Head of caudate nucleus (tissue), 42 donors: ENCODE results near the gene C1orf159.

Source experiments
- DNase-seq, 42 donors: peaks; one replicate each; pipeline versions ENCODE4 v3.0.0 to v3.0.0-alpha.2; 2020 to 2021; ENCODE audit warnings: mixed read lengths in 7 of 42
- intact Hi-C: fragments of 100-400 bp; cut with DNase I; formaldehyde crosslinking; loops from one replicate; pipeline ENCODE4 v1.15.0; 2022

C1orf159 gene

DNA sequence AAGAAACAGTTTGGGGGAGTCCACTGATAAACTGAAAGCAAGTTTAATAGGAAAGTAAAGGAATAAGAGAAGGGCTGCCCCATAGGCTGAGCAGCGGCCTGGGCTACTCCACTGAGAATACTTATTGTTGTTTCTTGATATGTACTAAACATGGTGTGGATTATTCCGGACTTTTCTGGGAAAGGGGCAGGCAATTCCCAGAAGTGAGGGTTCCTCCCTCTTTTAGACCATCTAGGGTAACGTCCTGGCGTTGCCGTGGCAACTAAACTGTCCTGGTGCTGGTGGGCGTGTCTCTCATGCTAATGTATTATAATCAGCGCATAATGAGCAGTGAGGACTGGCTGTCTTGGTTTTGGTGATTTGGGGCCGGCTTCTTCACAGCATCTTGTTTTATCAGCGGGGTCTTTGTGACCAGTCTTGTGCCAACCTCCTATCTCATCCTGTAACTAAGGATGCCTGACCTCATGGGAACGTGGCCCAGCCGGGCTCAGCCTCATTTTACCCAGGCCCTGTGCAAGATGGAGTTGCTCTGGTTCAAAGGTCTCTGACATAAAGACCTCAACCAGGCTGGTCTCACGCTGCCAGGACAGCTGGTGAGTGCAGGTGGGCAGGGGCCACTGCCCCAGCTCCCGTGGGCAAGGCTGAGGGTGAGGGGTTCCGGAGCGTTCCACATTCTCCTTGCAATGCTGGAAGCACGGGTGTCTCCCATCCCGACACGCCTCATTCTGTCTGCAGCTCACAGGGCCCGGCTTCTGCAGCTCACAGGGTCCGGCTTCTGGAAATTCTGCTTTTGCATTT lies 19.6 kb upstream of the C1orf159 start:
- DNase-seq: no peak

GRCh38 chr1:1134300-1134970 lies 18.5 kb upstream of the C1orf159 start:
- DNase-seq: no peak
- intact Hi-C loops: no loop called here

More for the DNA sequence above, 19.6 kb upstream of the C1orf159 start:
- intact Hi-C loops: no loop called here

DNA sequence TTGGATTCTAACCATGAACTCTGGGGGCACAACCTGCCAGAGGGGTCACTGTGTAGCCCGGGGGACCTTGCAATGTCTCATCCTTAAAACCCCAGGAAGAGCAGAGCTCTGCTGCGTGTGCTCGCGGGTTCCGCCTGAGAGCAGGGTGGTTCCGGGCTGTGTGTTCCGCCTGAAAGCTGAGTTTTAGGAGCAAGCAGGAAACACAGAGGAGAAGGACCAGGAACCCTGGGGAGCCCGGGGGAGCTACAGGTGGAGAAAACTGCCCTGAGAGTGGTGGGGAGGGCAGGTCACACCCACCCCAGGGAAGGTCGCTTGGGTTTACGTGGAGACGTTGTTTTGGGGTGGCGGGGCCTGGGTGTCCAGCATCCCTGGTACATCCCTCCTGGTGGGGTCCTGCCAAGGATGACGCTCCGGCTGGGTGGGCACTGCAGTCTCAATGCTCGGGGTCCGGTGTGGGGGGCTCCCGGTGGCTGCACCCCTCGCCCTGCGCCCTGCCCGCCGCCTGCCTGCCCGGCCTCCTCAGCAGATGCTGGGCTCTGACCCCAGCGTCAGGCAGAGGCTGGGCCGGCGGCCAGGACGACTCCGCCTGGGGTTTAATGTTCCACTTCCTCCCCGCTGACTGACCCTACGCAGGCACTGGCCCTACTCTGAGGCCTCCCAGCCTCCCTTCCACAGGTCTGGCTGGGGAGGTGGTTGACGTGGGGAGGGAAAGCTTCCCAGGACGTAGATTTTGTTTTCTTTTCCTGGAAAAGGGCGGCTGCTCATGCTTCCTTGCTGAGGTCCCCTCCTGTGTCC lies 17.3 kb upstream of the C1orf159 start:
- no peak for DNase-seq
- intact Hi-C loops: no loop called here

DNA sequence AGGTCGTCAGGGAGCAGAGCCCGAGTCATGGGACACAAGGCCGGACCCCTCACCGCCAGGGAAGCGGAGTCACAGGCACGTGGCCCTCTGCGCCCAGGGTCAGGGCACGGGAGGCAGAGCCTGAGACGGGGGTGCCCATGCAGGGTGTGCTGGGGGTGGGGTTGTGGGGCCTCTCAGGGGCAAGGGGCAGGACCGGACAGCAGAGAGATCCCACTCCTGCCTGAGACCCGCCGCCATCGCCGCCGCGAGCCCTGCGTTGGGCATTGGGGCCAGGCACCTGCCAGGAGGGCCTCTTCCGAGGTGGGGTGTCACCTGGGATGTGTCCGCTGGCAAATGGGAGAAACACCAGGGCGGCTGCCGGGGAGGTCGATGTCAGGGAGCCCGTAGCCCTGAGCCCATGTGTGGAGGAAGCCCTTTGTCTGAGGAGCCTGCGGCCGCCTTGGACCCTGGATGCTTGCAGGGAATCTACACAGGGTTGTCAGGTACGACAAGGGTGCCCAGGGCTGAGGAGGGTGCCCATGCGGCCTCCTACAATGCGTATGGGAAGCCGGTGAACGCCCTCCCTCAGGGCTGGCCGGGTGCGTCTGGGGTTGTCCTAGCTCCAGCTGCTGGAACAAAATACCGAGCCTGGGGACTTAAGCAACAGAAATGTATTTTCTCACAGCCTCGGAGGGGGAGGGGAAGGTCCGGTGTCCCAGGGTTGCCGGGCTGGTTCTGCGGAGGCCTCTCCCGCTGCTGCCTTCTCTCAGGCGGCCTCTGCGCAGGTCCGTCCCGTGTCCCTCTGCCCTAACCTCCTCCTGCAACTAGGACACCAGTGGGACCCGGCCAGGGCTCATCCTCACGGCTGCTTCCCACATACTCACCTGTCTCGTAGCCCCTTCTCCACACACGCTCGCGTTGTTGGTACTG lies 16.4 kb upstream of the C1orf159 start:
- intact Hi-C loops: no loop called here
- no peak for DNase-seq

GRCh38 chr1:1130206-1131120 lies 14.6 kb upstream of the C1orf159 start:
- DNase-seq: no peak
- intact Hi-C loops: no loop called here

- intact Hi-C loops: no loop called here
- DNase-seq: peak in 36 of 42 donors; percentile 25 to 81 (median 56)
These were observed 13.5 kb upstream of the C1orf159 start for GRCh38 chr1:1129381-1129821.

DNA sequence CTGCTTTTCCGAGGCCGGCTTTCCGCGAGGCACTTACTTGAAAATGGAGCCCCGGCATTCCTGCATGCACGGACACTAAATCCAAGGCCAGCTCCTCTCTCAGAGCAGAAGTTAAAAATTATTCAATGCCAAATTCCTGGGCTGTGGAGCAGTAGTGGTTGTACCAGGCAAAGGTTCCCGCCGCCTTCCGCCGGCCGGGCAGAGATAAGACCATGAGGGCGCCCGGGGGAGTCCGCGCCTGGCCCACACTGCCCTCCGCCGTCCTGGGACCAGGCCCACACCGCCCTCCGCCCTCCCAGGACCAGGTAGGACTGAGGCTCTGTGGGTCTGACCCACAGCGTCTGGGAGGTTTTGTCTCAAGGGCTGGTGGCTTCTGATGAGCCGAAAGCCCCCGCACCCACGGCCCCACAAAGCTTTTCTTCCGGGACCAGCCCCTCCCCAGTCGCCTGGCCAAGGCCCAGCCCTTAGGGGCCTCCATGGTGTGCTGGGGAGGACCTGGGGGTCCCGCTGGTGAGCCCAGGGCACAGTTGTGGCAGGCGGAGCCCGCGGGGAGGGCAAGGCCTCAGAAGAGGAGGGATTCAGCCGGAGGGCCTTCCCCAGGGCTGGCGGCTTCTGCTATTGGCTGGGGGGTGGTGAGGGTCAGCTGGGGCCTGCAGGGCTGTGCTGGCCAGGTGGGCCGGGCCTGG lies 12.7 kb upstream of the C1orf159 start:
- no peak for DNase-seq
- intact Hi-C loops: no loop called here

GRCh38 chr1:1127551-1128451 lies 11.9 kb upstream of the C1orf159 start:
- intact Hi-C loops: no loop called here
- no peak for DNase-seq

DNA sequence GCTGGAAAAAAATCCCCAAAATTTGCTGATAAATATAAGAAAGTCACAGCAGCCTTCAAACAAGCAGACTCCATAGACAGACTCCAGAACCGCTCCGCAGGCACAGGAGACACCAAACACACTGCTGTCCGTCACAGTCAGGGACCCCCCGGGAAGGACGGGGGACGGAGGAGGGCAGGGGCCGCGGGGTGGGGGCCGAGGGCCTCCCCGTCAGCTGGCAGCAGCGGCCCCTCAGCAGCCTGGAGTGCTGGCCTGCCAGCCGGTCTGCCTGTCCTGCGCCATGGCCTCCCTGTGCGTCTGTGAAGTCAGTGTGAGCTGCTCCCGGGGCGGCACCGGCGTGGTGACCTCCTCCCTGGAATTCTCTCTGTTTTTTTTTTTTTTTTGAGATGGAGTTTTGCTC lies 10.1 kb upstream of the C1orf159 start:
- intact Hi-C loops: no loop called here
- no peak for DNase-seq

DNA sequence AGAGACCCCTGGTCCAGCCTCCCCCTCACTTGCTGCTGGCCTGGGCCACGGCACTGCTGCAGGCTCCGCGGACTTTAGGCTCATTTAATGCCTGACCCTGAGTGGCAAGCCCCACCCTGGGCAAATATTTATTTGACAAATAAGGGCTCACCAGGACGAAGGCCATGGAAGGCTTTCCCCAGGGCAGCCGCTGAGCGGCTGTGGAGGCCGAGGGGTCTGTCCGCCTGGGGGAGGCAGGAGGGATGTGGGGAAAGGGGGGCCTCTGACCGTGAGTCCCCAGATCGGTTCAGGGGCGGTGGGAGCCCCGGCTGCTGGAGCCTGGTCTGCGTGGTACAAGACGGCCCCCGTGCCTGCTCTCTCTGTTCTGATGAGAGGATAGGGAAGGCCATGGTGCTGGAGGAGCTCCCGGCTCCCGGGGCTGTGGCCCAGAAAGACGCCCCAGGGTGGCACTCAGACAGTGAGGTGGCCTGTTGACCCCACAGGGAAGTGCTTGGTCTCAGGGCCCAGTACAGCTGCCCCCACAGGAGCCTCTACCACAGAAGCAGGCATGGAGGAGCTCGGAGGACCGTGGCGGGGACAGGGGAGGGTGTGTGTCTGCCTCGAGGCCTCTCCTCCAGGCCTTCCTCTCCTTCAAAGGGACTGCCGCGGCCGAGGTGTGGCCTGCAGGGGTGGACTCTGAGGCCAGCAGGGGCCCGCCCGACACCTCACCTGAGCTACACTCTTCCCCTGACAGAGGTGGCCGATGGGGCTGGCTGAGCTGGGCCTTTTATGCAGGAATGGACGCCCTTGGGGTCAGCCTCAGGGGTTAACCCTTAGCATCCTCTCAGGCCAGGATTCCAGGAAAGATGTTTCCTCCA lies 9.1 kb upstream of the C1orf159 start:
- no peak for DNase-seq
- intact Hi-C loops: loop anchor here (5.0 kb wide), 1 partner anchor 127 kb away; no protein-coding TSS in a partner anchor

DNA sequence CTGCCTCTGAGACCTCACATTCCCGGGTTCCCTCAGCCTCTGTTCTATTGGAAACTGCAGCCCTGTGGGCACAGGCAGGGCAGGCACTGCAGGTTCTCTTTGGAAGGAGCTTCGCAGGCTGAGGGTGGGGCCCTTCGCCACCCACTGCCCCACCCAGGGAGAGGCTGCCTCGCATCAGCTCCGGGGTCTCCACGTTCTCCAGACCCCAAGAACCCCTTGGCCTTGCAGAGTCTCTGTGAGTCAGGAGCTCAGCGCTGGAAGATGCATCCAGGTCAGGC lies 8.6 kb upstream of the C1orf159 start:
- intact Hi-C loops: loop anchor here (5.0 kb wide), 1 partner anchor 128 kb away; no protein-coding TSS in a partner anchor
- no peak for DNase-seq

- DNase-seq: no peak
- intact Hi-C loops: loop anchor here (5.0 kb wide), 1 partner anchor 128 kb away; no protein-coding TSS in a partner anchor
These were observed 8.0 kb upstream of the C1orf159 start for GRCh38 chr1:1123581-1124507.

DNA sequence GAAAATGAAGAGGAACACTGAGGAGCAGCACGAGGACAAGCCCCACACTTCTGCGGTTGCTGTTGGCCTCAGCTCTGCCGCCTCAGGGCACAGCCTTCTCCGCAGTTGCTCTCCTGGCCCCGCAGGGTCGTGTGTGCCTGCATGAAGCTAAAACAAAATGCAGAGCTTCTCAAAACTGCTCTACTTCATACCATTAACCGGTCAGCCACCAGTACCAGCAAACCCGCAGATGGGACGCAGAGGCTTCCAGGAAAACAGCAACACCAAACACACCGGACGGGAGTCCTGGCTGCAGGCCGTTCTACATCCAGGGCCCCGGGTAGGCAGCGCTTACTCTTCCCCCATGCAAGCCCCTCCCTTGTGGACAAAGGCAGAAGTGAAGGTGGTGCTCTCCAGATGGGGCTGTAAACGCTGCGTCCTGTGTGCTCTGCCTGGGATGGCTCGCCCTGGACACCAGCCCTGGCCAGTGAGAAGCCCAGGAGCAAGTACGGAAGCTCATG lies 7.1 kb upstream of the C1orf159 start:
- intact Hi-C loops: loop anchor here (5.0 kb wide), 1 partner anchor 129 kb away; no protein-coding TSS in a partner anchor
- DNase-seq: no peak
